CD4-positive, alpha-beta T cell (primary cell): Measurements from ENCODE around the gene PJVK. TPM values are rescaled to one million over a fixed set of nuclear protein-coding genes. Genes with fewer than 3 reads are reported as not detected.

Experiments used
- ATAC-seq: fragments of 200-7000 bp; cut with Tn5 transposase; one replicate; pipeline ENCODE4 v1.10.0; 2022; ENCODE audit warnings: mild to moderate bottlenecking; ENCODE audit not compliant: poor library complexity
- CTCF ChIA-PET: fragments of 350-600 bp; sonication (Branson Sonifier 250); formaldehyde crosslinking; loops from one replicate; lab custom pipeline; 2021; ENCODE audit warnings: antibody characterized with exemption, inconsistent platforms; lab: Charles Lee
- POLR2A ChIA-PET: fragments of 350-600 bp; sonication (Branson Sonifier 250); formaldehyde crosslinking; loops from one replicate; lab custom pipeline; 2021; ENCODE audit warnings: antibody characterized with exemption, inconsistent platforms; lab: Charles Lee
- DNase-seq, 14 experiments: peaks; one replicate each; pipeline ENCODE4 v3.0.0-alpha.2; 2013 to 2020; ENCODE audit warnings: mixed read lengths in 2 of 14
- H3K27ac ChIP-seq, 2 donors: one replicate each; pipeline versions ENCODE4 v1.5.1 to v1.7.0; 2013; ENCODE audit warnings: low read length in 2 of 2, low read depth in 1 of 2, mild to moderate bottlenecking in 1 of 2
- H3K27me3 ChIP-seq, 2 experiments: 1 replicate in 1 of 2; 2 replicates in 1 of 2; pipeline versions ENCODE4 v1.6.1 to v1.7.0; 2013; ENCODE audit warnings: low read length in 2 of 2, control low read depth in 1 of 2, mild to moderate bottlenecking in 1 of 2, moderate library complexity in 1 of 2; ENCODE audit not compliant: insufficient read depth in 2 of 2, control insufficient read depth in 1 of 2
- H3K36me3 ChIP-seq: one replicate; pipeline ENCODE4 v1.6.1; 2013; ENCODE audit warnings: low read length, control low read depth; ENCODE audit not compliant: insufficient read depth
- H3K4me1 ChIP-seq: one replicate; pipeline ENCODE4 v1.6.1; 2013; ENCODE audit warnings: low read length, control low read depth; ENCODE audit not compliant: insufficient read depth
- H3K4me3 ChIP-seq: one replicate; pipeline ENCODE4 v1.5.1; 2013; ENCODE audit warnings: mild to moderate bottlenecking, low read length, moderate library complexity
- H3K9me3 ChIP-seq, 2 experiments: 1 replicate in 1 of 2; 2 replicates in 1 of 2; pipeline versions ENCODE4 v1.6.1 to v1.7.0; 2013; ENCODE audit warnings: low read length in 2 of 2, mild to moderate bottlenecking in 2 of 2, control low read depth in 1 of 2, moderate library complexity in 1 of 2; ENCODE audit not compliant: control insufficient read depth in 1 of 2, insufficient read depth in 1 of 2
- H3K27ac Mint-ChIP-seq: one replicate; pipeline ENCODE4 v1.8.0; 2020; ENCODE audit warnings: mixed read lengths
- H3K27me3 Mint-ChIP-seq: one replicate; pipeline ENCODE4 v1.8.0; 2021; ENCODE audit warnings: mixed read lengths
- H3K36me3 Mint-ChIP-seq: one replicate; pipeline ENCODE4 v1.8.0; 2021; ENCODE audit warnings: low read depth, mixed read lengths
- H3K4me1 Mint-ChIP-seq: one replicate; pipeline ENCODE4 v1.8.0; 2021; ENCODE audit warnings: low read depth, mixed read lengths
- H3K4me3 Mint-ChIP-seq: one replicate; pipeline ENCODE4 v1.8.0; 2020; ENCODE audit warnings: mild to moderate bottlenecking, mixed read lengths
- H3K9me3 Mint-ChIP-seq: one replicate; pipeline ENCODE4 v1.8.0; 2020; ENCODE audit warnings: mixed read lengths
- CTCF ChIP-seq: fragments of 200-600 bp; IDR thresholded peaks from one replicate; pipeline ENCODE4 v1.8.0; 2022; ENCODE audit warnings: antibody characterized with exemption, mild to moderate bottlenecking
- intact Hi-C, 2 experiments: fragments of 100-400 bp; cut with DNase I in 1 of 2; cut with micrococcal nuclease in 1 of 2; formaldehyde crosslinking; loops; one replicate each; pipeline versions ENCODE4 v1.15.1 to v1.9.0; 2023 to 2025; cut with DNase I, micrococcal nuclease
- total RNA-seq, 174 experiments: library from RNA in 2 of 174; stranded (reverse) in 2 of 174; gene quantifications; one replicate each; pipeline ENCODE4 v1.2.3 and lab custom pipeline; 2021 to 2026

The PJVK gene
- total RNA-seq, 2 experiments from 2014 or later = 3.8 to 4.2 TPM

DNA sequence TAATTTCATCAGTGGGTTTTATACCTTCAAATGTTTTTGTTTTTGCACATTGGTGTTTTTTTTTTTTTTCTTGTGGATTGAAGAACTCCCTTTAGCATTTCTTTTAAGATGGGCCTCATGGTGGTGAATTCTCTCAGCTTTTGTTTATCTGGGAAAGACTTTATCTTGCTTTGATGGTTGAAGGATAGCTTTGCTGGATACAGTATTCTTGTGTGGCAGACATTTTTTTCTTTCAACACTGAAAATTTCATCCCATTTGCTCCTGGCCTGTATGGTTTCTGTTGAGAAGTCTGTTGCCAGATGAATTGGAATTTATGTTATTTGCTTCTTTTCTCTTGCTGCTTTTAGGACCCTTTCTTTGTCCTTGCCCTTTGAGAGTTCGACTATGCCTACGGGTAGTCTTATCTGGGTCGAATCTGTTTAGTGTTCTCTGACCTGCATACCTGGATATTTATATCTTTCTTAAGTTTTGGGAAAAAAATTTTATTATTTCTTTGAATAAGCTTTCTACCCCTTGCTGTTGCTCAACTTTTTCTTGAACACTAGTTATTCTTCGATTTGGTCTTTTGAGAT lies 25.8 kb upstream of the PJVK start:
- Histone ChIP-seq H3K4me3 (no peak overlapping the region), H3K27me3 (no peaks in the 10 kb centered on the region), H3K4me1 (no peaks in the 10 kb centered on the region), H3K9me3 (peaks cover 0 to 9% of the 10 kb centered on the region in 2 experiments), H3K27ac (no peak overlapping the region), H3K36me3 (peaks cover 18% of the 10 kb centered on the region)
- Mint-ChIP-seq H3K36me3 (peaks cover 68% of the 10 kb centered on the region), H3K4me3 (no peak overlapping the region), H3K9me3 (peaks cover 2% of the 10 kb centered on the region), H3K27me3 (no peaks in the 10 kb centered on the region), H3K4me1 (no peaks in the 10 kb centered on the region), H3K27ac (no peak overlapping the region)
- no peak for ATAC-seq
- no peak for TF ChIP-seq CTCF
- CTCF ChIA-PET = interaction anchor here (0.5 to 1.0 kb wide), 2 partner anchors 10 to 517 kb away, joined by 4 to 5 read pairs; no protein-coding TSS in a partner anchor
- intact Hi-C loops = no loop called here
- no peak for DNase-seq
- POLR2A ChIA-PET = interaction anchor here (1.4 kb wide), 1 partner anchor 26 kb away, joined by 4 read pairs; the partner anchor contains the start of genes PJVK and PRKRA

GRCh38 chr2:178426388-178426787 lies 24.8 kb upstream of the PJVK start:
- DNase-seq (no peak), ATAC-seq (no peak)
- Mint-ChIP-seq H3K4me3 (no peak overlapping the region), H3K36me3 (peaks cover 79% of the 10 kb centered on the region), H3K9me3 (peaks cover 2% of the 10 kb centered on the region), H3K4me1 (no peaks in the 10 kb centered on the region), H3K27ac (no peak overlapping the region), H3K27me3 (no peaks in the 10 kb centered on the region)
- Histone ChIP-seq H3K27ac (no peak overlapping the region), H3K9me3 (peaks cover 0 to 9% of the 10 kb centered on the region in 2 experiments), H3K4me1 (no peaks in the 10 kb centered on the region), H3K27me3 (no peaks in the 10 kb centered on the region), H3K4me3 (no peak overlapping the region), H3K36me3 (peaks cover 26% of the 10 kb centered on the region)
- intact Hi-C loops = no loop called here
- CTCF ChIA-PET = no interaction called here
- no peak for TF ChIP-seq CTCF
- POLR2A ChIA-PET = interaction anchor here (1.4 kb wide), 1 partner anchor 25 kb away, joined by 4 read pairs; the partner anchor contains the start of genes PJVK and PRKRA

DNA sequence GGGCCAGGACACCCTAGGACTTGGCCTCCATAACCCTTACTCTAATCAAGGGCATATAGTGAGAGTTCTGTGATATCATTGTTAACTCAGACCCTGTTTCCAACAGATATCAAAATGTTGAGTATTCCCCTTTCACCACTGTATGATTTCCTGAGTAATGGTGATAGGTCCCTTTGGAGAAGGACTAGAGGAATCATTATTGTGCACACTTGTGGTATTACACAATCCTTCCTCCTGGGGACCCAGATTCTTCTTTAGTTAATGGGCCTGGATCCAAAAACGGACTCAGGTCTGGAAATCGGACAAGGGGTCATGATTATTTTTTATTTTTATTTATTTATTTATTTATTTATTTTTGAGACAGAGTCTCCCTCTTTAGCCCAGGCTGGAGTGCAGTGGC lies 23.7 kb upstream of the PJVK start:
- DNase-seq = no peak
- H3K4me1 ChIP-seq = no peaks in the 10 kb centered on the region
- H3K4me3 Mint-ChIP-seq = no peak overlapping the region
- no peak overlapping the region for H3K27ac ChIP-seq
- no peaks in the 10 kb centered on the region for H3K4me1 Mint-ChIP-seq
- POLR2A ChIA-PET = no interaction called here
- peaks cover 2% of the 10 kb centered on the region for H3K9me3 Mint-ChIP-seq
- intact Hi-C loops = no loop called here
- ATAC-seq = no peak
- H3K9me3 ChIP-seq = peaks cover 0 to 9% of the 10 kb centered on the region in 2 experiments
- H3K4me3 ChIP-seq = no peak overlapping the region
- H3K36me3 ChIP-seq = peaks cover 37% of the 10 kb centered on the region
- TF ChIP-seq CTCF = no peak
- no peak overlapping the region for H3K27ac Mint-ChIP-seq
- CTCF ChIA-PET = no interaction called here
- no peaks in the 10 kb centered on the region for H3K27me3 Mint-ChIP-seq
- peaks cover 87% of the 10 kb centered on the region for H3K36me3 Mint-ChIP-seq
- no peaks in the 10 kb centered on the region for H3K27me3 ChIP-seq
